GM18907 (cell line): ENCODE measurements around the gene SCNM1.
"Not testable (repeated sequence)": the region's sequence is repeated elsewhere in the genome, so short reads cannot be mapped to it uniquely, and the experiment has no call there.

Source experiments
- ATAC-seq: cut with Tn5 transposase; IDR thresholded peaks from one replicate; pipeline ENCODE4 v1.9.1; 2021; ENCODE audit warnings: mild to moderate bottlenecking, moderate library complexity; ENCODE audit not compliant: unreplicated experiment

Gene SCNM1

GRCh38 chr1:151192047-151192446 lies 26.1 kb downstream of the SCNM1 start:
- ATAC-seq, result no peak

- no peak for ATAC-seq
These were observed 27.4 kb downstream of the SCNM1 start for GRCh38 chr1:151193304-151193703.

GRCh38 chr1:151193856-151194255 lies 27.9 kb downstream of the SCNM1 start:
- ATAC-seq, result no peak

- ATAC-seq, result not testable (repeated sequence)
These were observed 29.1 kb downstream of the SCNM1 start for GRCh38 chr1:151194894-151195594.

- no peak for ATAC-seq
These were observed 30.4 kb downstream of the SCNM1 start for GRCh38 chr1:151196292-151196800.

DNA sequence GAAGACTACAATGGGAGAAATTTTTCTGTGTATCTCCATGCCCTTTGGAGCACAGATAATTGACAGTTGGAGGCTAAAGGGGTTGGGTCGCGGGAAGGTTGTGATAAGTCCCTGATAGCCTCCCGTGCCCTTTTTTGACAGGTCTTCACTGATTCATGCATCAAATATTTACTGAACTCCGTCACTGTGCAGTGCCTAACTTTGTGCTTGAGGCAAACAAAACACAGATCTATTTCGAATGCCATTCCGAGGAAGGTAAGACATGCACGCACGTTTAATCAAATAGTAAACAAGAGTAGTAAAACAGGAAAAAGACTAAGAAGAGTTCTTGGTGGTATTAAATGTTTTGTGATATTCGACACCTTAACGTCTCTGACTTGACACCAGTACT lies 31.9 kb downstream of the SCNM1 start:
- no peak for ATAC-seq

DNA sequence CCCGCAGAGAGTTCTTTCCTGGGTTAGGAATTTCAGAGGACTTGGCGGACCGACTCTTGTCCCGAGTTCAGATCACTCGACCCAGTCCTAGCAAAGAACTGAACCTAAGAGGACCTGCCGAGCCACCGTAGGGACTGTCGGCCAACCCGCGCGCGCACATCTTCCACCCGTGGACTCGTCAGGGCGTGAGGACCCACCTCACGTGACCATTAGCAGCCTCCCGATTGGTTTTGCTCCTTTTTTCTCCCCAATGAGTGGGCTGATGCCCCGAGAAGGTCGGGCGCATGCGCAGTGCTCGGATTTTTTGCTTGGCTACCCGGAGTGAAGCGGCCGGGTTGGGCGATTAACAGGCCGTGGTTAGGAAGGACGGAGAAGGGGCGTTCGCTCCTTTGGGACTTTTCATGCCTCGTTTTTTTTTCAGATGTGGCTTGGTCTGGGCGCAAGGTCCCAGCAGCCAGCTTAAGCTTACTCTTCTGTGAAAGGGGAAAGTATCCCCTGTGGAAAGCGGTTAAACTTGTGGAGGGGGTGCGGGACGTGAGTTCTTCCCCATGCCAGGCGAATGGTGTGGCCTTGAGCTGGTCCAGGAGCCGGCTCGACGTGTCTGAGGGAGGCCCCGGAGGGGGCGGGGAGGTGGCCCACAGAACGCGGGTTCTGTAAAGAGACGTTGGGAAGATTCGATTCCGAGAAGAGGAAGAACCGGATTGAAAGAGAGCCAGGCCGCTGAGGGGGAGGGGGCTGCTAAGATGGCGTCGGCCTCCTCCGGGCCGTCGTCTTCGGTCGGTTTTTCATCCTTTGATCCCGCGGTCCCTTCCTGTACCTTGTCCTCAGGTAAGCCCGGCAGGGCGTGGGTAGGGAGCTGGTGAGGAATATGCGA lies 32.5 kb downstream of the SCNM1 start, which contains the start of gene PIP5K1A:
Gene PIP5K1A, plus strand, starts transcription at position 299 of the 874 bp plus-strand sequence. Its CDS starts 445 bp downstream, at position 744.
- ATAC-seq, result peak; percentile 83

GRCh38 chr1:151199873-151200581 lies 34.1 kb downstream of the SCNM1 start:
- no peak for ATAC-seq

- ATAC-seq, result not testable (repeated sequence)
These were observed 39.5 kb downstream of the SCNM1 start for GRCh38 chr1:151205381-151205965.

- no peak for ATAC-seq
These were observed 44.9 kb downstream of the SCNM1 start for GRCh38 chr1:151210830-151211229.

- ATAC-seq, result no peak
These were observed 46.2 kb downstream of the SCNM1 start for GRCh38 chr1:151211972-151212705.

DNA sequence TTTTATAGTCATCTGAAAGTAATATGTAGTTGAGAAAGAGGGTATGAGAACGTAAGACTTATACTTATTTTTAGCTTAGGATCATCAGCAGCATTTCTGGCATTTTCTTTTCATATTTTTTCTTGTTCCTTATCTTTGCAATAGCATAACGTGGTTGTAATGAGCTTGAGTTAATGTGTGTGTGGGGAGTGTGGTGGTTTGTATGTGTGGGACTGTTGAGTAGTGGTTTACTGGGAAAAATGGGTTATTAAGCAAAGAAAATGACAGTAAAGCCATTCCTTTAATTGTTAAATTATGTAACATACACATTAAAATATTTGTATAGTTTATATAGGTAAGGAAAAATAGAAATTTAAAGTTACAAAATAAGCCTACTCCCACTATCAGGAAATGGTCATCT lies 47.6 kb downstream of the SCNM1 start:
- no peak for ATAC-seq
